GM18909 (cell line): Measurements from ENCODE around the gene KCNK2.

ENCODE experiments used
- ATAC-seq: cut with Tn5 transposase; IDR thresholded peaks from one replicate; pipeline ENCODE4 v1.9.1; 2021; ENCODE audit warnings: mild to moderate bottlenecking; ENCODE audit not compliant: unreplicated experiment, poor library complexity

KCNK2 gene, protein sequence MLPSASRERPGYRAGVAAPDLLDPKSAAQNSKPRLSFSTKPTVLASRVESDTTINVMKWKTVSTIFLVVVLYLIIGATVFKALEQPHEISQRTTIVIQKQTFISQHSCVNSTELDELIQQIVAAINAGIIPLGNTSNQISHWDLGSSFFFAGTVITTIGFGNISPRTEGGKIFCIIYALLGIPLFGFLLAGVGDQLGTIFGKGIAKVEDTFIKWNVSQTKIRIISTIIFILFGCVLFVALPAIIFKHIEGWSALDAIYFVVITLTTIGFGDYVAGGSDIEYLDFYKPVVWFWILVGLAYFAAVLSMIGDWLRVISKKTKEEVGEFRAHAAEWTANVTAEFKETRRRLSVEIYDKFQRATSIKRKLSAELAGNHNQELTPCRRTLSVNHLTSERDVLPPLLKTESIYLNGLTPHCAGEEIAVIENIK

DNA sequence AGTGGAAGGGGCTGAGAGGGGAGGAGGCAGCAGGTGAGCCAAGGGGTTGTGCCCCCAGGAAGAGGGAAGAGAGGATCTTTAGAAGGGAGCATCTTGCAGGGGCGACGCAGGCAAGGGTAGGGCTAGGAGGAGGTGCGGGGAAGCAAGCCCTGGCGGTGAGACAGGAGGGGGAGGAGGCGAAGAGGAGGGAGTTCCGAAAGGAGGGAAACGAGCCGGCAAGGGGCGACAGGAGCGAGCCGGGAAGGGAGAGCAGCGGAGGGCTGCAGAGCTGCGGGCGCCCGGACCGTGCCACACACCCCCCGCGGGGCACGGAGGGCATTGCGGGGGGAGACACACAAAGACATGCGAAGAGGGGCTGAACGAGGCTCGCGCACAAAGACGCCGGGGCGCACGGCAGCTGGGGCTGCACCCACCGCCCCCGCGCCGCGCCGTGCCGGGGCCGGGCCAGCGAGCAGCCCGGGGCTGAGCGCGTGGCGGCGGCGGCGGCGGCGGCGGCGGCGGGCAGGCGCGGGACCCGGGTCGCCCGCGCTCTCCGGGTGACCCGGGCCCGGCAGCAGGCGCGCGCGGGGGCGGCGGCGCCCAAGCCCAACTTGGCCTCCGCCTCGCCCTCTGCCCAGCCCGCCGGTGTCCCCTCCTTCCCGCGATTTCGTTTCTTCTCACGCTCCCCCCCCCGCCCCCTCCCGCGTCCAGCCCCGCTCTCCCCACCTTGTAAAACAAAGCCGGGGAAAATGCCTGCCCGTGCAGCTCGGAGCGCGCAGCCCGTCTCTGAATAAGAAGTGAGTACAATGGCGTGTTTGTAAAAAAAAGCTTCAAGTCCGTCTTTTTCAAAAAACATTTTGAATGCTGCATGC, at the start of gene KCNK2:
Gene KCNK2 (plus strand): TSS at position 206 of the 851 bp plus-strand sequence. CDS start 649 bp downstream, outside the sequence.
- ATAC-seq: no peak

GRCh38 chr1:215032911-215033526, 49.5 kb upstream of the KCNK2 start:
- ATAC-seq: no peak

GRCh38 chr1:215040190-215040589, 42.3 kb upstream of the KCNK2 start:
- ATAC-seq: no peak

GRCh38 chr1:215043401-215043800, 39.1 kb upstream of the KCNK2 start:
- no peak for ATAC-seq

GRCh38 chr1:215044151-215044550, 38.4 kb upstream of the KCNK2 start:
- no peak for ATAC-seq

DNA sequence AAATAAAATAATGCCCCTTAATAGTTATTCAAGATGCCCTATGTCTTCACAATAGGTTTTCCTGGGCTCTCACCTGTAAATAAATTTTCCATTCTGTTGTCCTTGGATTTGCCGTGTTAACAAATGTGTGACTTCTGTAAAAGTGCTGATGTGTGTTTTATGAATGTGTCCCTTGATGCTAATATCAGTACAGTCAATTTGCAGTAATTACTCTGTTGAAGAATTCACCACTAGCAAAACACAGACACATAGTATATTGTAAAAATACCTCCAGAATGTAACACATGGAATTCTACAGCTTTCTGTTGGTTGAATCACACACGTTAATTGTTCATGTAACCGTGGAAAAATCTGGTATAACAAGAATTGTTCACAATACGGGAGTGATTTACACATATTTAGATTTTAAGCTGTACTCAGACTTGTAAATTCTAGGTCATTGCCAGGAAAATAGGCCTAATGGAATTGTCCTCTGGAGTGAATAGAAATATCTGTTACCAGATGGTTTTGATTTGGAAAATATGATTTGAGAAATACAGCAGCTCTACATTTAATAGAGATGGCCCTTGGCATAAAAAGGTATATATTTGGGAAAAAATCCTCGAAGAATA, 36.7 kb upstream of the KCNK2 start:
- ATAC-seq: no peak

DNA sequence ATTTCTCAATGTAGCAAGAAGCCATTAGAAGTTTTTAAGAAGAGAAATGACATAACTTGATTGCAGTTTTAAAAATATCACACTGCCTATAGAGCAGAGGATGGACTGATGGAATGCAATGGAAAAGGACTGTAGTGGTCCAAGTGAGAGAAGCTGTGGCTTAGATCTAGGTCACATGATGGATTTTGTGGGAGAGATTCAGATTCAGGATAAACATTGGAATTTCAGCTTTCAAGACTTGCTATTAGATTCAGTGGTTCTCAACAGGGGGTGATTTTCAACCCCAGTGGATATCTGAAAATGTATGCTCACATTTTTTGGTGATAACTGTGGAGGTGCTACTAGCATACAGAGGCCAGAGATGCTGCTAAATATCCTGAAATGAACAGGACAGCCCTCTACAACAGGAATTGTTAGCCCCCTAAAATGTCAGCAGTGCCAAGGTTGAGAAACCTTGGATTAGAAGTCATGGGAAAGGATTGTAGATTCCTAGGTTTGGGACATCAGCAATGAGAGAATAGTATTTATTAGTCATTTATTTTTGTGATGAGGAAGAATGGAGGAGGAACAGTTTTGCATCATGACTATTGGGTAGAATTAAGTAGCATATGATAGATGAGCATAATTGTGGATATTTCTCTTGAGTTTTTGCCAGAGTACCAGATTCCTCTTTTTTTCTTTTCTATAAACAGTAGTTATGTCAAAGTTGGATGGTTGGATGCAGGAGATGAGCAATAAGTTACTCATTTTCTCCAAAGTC, 30.1 kb upstream of the KCNK2 start:
- no peak for ATAC-seq

GRCh38 chr1:215054266-215054665, 28.3 kb upstream of the KCNK2 start:
- no peak for ATAC-seq

DNA sequence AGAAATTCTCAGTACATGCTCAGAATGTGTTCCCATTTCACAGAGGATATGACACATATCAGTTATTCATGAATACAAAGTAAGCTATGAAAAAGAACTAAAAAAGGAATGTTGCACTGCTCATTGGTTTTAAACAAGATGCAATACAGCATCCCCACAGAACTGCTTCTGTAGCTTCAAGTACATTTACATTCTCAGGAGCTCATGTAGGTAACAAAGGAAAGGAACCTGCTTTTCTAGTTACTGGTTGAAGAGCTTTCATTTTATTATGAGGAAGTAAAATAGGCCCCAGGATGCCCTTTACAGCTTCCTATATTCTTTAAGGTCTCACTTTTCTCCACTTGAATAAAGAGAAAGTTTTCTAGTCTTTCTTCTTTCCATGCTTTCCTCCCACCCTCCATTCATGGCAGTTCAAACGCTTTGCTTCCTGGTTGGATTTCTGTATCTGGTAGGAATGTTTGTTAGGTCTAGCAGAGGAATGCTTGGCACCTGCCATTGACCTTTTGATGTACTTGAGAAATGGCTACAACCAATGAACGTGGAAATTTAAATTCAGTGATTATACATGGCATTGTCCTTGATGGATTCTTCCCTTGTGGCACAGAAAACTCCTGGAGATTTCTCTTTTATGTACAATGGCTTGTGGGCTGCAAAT, 27.1 kb upstream of the KCNK2 start:
- no peak for ATAC-seq

GRCh38 chr1:215056584-215056983, 26.0 kb upstream of the KCNK2 start:
- ATAC-seq: no peak

GRCh38 chr1:215059947-215060346, 22.6 kb upstream of the KCNK2 start:
- no peak for ATAC-seq

GRCh38 chr1:215064327-215064726, 18.2 kb upstream of the KCNK2 start:
- ATAC-seq: no peak

DNA sequence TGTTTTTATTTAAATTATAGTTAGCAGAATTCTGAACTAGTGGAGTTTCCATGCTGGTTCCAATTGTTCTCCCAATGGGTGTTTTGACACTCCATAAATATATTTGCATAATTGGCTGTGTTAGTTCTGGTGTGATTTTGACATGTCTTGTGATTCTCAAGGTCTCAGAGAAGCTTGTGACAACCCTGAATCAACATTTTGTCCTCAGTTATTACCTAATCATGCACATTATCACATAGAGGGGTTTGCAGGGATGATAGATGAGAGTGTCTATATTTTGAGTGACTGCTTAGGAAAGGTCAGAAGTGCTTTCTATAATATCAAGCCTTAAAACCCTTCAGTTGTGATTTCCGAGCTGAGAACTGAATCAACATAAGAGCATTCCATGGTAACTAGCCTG, 11.5 kb upstream of the KCNK2 start:
- ATAC-seq: no peak

- peak; percentile 65 for ATAC-seq
Measured at GRCh38 chr1:215076322-215076721, 6.2 kb upstream of the KCNK2 start.

DNA sequence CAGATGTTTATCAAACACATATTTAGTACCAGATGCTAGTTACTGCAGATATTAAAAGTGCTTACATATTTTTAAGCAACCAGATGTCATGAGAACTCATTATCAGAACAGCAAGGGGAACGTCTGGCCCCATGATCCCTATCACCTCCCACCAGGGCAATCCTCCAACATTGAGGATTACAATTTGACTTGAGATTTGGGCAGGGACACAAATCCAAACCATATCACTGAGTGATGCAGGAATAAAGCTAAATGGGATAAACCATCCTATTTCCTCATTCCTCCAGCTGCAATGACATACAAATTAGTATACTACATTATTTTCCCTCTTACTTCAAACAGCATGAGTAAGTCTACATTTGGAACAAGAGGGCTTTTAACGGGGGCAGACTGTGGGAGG, 3.1 kb upstream of the KCNK2 start:
- ATAC-seq: no peak

GRCh38 chr1:215081661-215082531, 641 bp upstream of the KCNK2 start:
- ATAC-seq: no peak

- ATAC-seq: no peak
Measured at GRCh38 chr1:215083383-215083961, 935 bp downstream of the KCNK2 start.

GRCh38 chr1:215084621-215085020, 2.1 kb downstream of the KCNK2 start:
- ATAC-seq: no peak
